ENCODE results near the gene RBSN.

GRCh38 chr3:15110206-15110605 is 11.3 kb upstream of the RBSN start:
- TF ChIP-seq EZH2phosphoT487 (conservative IDR thresholded peaks at IDR 0.05; ENCODE audit: low read length) (no peak), CTCF (IDR thresholded peaks at IDR 0.05; ENCODE audit: insufficient read depth, low read length, poor library complexity, severe bottlenecking) (no peak)

Data from SU-DHL-6 (cell line).